Stimulated activated CD8-positive, alpha-beta memory T cell treated with anti-CD3 and anti-CD28 coated beads, Interleukin-4, amount 100 ng/mL, for 1 hour (primary cell): ENCODE results near the gene CLDN5.

ENCODE experiments used
- DNase-seq, 2 donors: peaks; one replicate each; pipeline ENCODE4 v3.0.0-alpha.2; 2020; ENCODE audit warnings: low read depth in 2 of 2, low spot score in 1 of 2

Gene CLDN5

DNA sequence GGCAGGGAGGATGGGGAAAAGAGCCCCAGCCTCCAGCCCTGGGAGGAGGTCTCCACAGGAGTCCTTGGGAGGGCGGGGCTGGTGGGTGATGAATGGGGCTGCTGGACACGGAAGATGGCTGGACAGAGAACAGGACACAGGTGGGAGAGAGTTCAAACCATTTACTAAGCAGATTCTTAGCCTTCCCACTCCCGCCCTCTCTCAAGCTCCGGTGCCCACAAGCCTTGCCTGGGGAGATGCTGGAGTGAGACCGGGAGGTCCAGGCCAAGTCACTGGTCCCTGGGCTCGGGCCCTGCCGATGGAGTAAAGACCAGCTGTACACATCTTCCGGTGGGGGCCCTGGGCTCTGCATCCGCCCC lies 1.4 kb downstream of the CLDN5 start:
- DNase-seq, result no peak

DNA sequence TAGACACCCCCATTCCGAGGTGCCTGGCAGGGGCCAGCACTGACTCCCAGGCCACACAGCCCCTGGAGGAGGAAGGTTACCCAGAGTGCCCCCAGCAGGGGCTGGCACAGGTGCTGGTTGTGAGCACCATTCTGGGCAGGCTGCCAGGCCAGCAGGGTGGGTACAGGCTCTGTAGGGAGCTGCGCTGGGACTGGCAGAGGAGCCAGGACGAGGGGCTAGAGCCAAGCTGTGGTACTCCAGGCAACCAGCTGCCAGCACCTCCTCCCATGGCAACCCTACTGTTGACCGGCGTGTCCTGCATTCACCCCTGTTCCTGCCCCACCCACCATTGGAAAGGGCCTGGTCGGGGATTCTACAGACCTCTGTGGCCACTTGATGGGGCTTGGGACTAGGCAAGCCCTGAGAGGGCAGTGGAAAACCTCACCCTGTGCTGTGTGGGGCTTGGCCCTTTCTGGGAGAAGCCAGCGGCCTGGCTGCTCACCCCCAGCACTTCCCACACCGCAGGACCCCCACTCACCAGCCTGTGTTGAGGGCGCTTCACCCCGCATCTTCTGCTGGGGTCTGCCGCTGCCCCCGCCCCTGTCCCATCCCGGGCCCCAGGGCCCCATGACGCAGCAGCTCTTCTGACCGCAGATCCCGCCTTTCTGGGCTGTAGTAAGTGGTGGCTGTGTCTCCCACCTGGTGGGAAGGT lies 1.9 kb downstream of the CLDN5 start:
- DNase-seq, result no peak

DNA sequence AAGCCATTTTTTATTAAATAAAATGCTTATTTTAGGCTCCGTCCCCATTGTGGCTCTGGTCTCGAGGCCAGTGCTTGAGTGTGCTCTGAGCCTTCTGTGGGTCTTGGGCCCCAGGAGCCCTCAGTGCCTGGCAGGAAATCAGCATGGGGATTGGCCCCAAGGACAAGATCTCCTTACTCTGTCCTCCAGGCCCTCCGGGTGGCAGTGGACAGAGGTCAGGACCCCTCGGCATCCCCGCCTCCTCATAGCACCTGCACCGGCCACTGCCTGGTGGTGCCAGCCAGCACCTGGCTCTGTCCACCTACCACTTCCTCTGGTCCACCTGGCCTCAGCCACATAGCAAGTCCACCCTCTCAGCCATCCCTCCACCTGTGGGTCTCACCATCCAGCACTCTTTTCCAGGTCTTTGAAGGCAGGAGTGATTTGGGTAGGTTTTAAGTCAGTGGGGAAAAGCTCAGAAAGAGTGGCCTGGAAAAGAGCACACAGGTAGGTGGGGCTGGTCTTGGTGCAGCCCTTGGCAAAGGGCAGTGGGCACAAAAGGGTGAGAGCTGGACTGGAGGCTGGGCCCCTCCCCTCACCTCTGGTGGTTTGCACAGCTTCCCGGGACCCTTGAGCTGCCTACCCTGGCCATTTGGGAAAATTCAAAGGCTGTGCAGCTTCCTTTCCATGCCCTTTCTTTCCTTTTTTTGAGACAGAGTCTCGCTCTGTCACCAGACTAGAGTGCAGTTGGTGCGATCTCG lies 3.5 kb downstream of the CLDN5 start:
- no peak for DNase-seq

DNA sequence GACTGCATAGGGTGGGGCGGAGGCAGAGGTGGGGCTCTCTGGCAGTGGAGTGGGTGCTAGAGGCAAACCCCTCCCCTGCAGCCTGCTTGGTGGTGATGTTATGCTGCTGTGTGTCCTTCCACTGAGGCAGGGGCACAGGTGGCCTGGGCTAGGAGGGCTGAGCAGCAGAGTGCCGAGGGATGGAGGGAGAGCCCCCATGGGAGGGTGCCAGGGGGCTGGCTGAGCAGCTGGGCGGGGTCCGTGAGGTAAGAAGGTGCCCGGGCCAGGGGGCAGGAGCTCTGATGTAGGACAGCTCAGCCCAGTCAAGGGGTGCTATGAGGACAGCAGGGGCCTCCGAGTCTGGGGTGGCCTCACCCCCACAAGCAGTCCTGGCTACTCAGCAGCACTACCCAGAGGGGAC lies 4.2 kb downstream of the CLDN5 start:
- no peak for DNase-seq

GRCh38 chr22:19519041-19519926 lies 4.9 kb downstream of the CLDN5 start:
- no peak for DNase-seq

DNA sequence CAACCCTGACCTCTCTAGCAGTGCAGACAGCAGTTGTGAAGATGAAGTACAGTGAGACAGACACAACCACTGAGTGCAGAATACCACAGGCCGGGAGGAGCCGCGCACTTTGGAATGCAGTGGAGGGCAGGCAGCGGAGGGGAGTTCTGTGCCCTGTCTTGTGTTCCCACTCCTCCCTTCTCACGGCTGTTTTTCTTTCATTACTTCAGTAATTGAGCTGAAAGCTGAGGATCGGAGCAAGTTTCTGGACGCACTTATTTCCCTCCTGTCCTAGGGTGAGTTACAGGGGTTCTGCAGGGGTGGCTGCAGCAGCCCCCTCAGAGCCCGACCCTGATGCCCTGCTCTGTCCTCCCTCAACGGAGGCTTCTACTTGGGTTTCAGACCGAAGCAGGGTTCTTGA lies 5.6 kb downstream of the CLDN5 start:
- no peak for DNase-seq

GRCh38 chr22:19517919-19518611 lies 6.1 kb downstream of the CLDN5 start:
- DNase-seq, result no peak

- DNase-seq, result no peak
These were observed 7.1 kb downstream of the CLDN5 start for GRCh38 chr22:19517171-19517500.

- DNase-seq, result no peak
These were observed 7.6 kb downstream of the CLDN5 start for GRCh38 chr22:19516378-19517170.

GRCh38 chr22:19515654-19516377 lies 8.4 kb downstream of the CLDN5 start:
- no peak for DNase-seq

DNA sequence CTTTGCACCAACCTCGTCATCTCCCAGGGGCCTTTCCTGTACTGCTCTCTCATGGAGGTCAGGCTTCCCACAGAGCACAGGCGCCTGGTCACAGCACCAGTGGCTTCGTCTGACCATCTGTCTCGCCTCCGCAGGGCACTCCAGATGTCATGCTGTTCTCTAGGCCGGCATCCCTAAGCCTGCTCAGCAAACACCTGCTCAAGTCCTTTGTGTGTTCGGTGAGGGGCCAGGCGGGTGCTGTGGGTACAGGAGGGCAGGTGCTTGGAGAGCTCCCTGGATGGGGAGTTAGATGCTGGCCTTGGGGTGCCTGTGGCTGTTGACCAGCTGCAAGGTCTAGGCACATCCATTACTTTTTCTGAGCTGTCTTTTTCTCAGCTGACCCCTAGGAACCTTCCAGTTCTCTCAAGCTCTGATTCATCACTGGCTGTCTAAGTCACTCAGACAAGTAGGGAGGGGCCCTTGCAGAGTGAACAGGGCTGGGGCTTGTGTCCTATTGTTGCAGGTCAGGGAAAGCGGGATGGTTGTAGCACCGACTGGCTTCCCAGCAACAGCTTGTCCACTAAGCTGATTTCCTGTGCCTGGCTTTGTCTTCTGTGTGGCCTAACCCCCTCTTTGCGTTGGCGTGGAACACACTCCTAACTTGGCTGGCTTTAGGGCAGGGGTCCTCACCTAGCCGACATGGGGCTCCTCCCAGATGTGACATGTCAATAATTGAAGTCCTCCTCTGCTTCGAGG lies 9.2 kb downstream of the CLDN5 start:
- DNase-seq, result no peak

- DNase-seq, result no peak
These were observed 10.4 kb downstream of the CLDN5 start for GRCh38 chr22:19513823-19514222.

DNA sequence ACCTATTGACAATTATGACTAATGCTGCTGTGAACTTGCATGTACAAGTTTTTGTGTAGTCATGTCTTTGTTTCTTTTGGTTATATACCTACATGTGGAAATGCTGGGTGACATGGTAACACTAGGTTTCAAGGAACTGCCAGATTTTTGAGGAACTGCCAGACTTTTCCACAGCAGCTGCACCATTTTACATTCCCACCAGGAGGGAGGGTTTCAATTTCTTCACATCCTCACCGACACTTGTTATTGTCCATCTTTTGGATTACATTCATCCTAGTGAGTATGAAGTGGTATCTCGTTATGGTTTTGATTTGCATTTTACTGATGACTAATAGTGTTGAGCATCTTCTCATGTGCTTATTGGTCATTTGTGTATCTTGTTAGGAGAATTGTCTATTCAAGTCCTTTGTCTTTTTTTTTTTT lies 13.3 kb downstream of the CLDN5 start:
- no peak for DNase-seq

GRCh38 chr22:19509923-19510322 lies 14.3 kb downstream of the CLDN5 start:
- DNase-seq, result no peak

- DNase-seq, result no peak
These were observed 15.0 kb downstream of the CLDN5 start for GRCh38 chr22:19509191-19509590.

DNA sequence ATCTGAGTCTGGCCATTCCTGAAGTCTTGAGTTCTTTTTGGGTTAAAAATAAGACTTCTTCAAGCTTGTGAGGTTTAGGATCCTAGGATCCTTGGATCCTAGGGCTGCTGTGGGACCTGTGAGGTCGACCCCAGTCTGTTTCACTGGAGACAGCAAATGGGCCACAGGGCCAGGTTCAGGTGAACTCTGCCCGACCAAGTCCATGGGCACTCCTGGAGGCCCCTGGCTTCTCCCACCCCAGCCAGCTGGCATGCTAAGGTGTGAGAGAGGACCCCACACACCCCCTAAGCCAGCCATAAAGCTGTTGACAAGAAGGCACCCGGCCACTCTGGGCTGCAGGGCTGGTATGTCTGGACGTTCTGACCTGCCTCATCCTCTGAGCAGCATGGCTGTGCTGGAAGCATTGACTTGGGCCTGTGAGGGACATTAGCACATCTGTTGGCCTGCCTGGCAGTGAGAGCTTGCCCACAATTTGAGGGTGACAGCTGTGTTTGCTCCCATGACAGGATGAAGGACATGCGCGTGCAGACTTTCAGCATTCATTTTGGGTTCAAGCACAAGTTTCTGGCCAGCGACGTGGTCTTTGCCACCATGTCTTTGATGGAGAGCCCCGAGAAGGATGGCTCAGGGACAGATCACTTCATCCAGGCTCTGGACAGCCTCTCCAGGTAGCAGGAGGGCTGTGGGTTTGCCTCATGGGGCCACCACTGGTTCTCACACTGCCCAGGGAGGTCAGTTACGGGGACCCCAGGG lies 16.0 kb downstream of the CLDN5 start:
- DNase-seq, result no peak

DNA sequence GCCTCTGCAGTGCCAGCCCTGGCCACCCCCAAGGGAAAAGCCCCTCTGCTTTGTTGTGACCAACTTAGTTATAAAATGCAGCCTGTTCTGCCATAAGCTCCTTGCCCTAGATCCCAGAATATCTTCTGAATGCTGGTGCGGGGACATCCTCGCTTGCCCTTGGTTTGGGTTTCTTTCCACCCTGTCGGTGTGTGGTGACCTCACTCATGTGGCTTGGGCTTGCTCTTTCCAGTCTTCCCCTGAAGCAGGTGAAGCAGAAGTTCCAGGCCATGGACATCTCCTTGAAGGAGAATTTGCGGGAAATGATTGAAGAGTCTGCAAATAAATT lies 16.7 kb downstream of the CLDN5 start:
- DNase-seq, result no peak

DNA sequence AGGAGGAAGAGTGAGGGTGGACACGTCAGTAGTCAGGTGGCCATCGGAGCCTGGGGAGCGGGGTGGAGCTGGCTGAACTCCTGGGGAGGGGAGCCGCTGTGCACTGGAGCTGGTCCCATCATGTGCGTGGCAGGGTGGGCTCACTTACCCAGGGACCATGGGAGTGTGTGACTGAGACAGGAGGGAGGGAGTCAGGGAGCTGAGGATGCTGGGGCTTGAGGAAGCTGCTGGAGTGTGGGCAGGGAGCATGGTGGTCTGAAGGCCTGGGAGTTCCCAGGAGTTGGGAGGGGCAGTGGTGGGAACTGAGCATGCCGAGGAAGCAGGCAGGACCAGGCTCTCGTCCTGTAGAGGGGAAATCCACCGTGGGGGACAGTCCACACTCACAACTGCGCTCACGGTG lies 18.0 kb downstream of the CLDN5 start:
- no peak for DNase-seq

- no peak for DNase-seq
These were observed 18.5 kb downstream of the CLDN5 start for GRCh38 chr22:19505735-19506126.
